Stomach (tissue), 9 donors: ENCODE measurements around the gene TARS2. TPM values are rescaled to one million over a fixed set of nuclear protein-coding genes. Genes with fewer than 3 reads are reported as not detected.

ENCODE experiments used
- DNase-seq, 2 donors: peaks; one replicate each; pipeline versions ENCODE4 v3.0.0 to v3.0.0-alpha.2; 2013 to 2019
- H3K27ac ChIP-seq, 5 donors: fragments of 200-600 bp in 4 of 5; sonication (generic) in 4 of 5; one replicate each; pipeline ENCODE4 v1.5.1; 2013 to 2019; ENCODE audit warnings: mild to moderate bottlenecking in 1 of 5, moderate library complexity in 1 of 5
- H3K27me3 ChIP-seq, 3 donors: fragments of 200-600 bp; sonication (generic); one replicate each; pipeline ENCODE4 v1.5.1; 2017 to 2019; ENCODE audit warnings: mixed run types in 1 of 3
- H3K36me3 ChIP-seq, 4 donors: fragments of 200-600 bp; sonication (generic); 1 replicate in 3 of 4; 2 replicates in 1 of 4; pipeline ENCODE4 v1.5.1; 2016 to 2019
- H3K4me1 ChIP-seq, 4 donors: fragments of 200-600 bp; sonication (generic); one replicate each; pipeline ENCODE4 v1.5.1; 2016 to 2019
- H3K4me3 ChIP-seq, 4 donors: fragments of 200-600 bp; sonication (generic) in 3 of 4; one replicate each; pipeline ENCODE4 v1.5.1; 2016 to 2019; ENCODE audit warnings: mild to moderate bottlenecking in 1 of 4
- H3K9me3 ChIP-seq, 4 donors: fragments of 200-600 bp; sonication (generic); one replicate each; pipeline ENCODE4 v1.5.1; 2016 to 2019
- EP300 ChIP-seq: sonication (generic); formaldehyde crosslinking; IDR thresholded peaks from one replicate; pipeline ENCODE4 v1.6.1; 2017; ENCODE audit warnings: antibody characterized with exemption
- POLR2A ChIP-seq, 4 donors: fragments of 450-650 bp; IDR thresholded peaks; one replicate each; pipeline ENCODE4 v1.6.1; 2016; ENCODE audit warnings: antibody characterized with exemption in 4 of 4, control low read depth in 2 of 4, mild to moderate bottlenecking in 1 of 4, moderate library complexity in 1 of 4
- POLR2AphosphoS5 ChIP-seq, 3 donors: sonication (generic); formaldehyde crosslinking; IDR thresholded peaks; one replicate each; pipeline ENCODE4 v1.6.1; 2016; ENCODE audit warnings: antibody characterized with exemption in 3 of 3
- WGBS, 5 donors: extraction: QIAGEN DNeasy Blood & Tissue Kit in 3 of 5; methylation state at CpG; one replicate each; pipeline versions ENCODE4 v1.1.5 to v1.1.7; 2013 to 2018; 5-methylcytosine and 5-hydroxymethylcytosine counted together
- intact Hi-C: fragments of 100-400 bp; cut with DNase I; formaldehyde crosslinking; loops from one replicate; pipeline ENCODE4 v1.15.1; 2023; ENCODE audit warnings: low total_unique reads
- polyA plus RNA-seq, 3 donors: library from polyadenylated mRNA; stranded (reverse); fragments of 200-250 nt; gene quantifications; one replicate each; pipeline ENCODE4 v1.2.3, GENCODE V29; 2013
- total RNA-seq, 5 donors: library from RNA; depleted of rRNA; stranded (reverse); fragments of >200 nt; gene quantifications; one replicate each; pipeline versions ENCODE4 v1.1.0 to v1.2.3, GENCODE V29; 2014 to 2016
- TF ChIP-seq, protein P1 (sequence below), 7 experiments: fragments of 450-650 bp in 4 of 7; fragments of 200-600 bp in 3 of 7; sonication (generic) in 3 of 7; IDR thresholded peaks; one replicate each; pipeline ENCODE4 v1.5.1; 2016 to 2019; ENCODE audit warnings: antibody characterized with exemption in 7 of 7, control low read depth in 2 of 7, mild to moderate bottlenecking in 1 of 7
- donor health status: healthy with polysubstance abuse.
- donor health status: Bipolar disorder and iron deficiency.
- donor health status: healthy.

TARS2 gene
- total and polyA plus RNA-seq, 8 donors: 3.5 to 46.2 (median 11.0) TPM

DNA sequence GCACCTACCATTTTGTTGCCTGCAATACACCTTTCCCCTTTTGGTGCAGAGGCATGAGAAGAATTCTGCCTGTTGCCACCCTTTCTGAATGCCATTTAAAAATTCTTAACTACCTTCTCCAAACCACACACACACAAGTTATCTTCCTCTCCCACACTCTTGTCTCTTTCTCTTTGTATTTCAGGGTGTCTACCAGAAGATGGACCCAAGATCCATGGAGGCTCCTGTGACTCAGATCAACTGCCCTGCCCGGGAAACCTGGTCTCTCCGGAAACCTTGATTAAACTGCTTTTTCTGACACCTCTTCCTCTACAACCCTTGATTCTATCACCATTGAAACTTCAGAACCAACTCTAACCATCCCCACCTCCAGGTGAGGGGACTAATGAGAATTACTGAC is 2.4 kb upstream of the TARS2 start:
- no peak for DNase-seq
- H3K27me3 ChIP-seq: no peaks in the 10 kb centered on the region
- H3K36me3 ChIP-seq: peaks cover 0 to 12% (median 10%) of the 10 kb centered on the region in 4 donors
- intact Hi-C loops: no loop called here
- 11 to 25% (median 14%) methylated on average over 2 of the region's 2 CpGs for WGBS, 5 donors
- no peak overlapping the region for H3K27ac ChIP-seq
- H3K9me3 ChIP-seq: no peaks in the 10 kb centered on the region
- H3K4me1 ChIP-seq: peaks cover 6 to 19% (median 14%) of the 10 kb centered on the region in 4 donors
- TF ChIP-seq, protein P1, sequence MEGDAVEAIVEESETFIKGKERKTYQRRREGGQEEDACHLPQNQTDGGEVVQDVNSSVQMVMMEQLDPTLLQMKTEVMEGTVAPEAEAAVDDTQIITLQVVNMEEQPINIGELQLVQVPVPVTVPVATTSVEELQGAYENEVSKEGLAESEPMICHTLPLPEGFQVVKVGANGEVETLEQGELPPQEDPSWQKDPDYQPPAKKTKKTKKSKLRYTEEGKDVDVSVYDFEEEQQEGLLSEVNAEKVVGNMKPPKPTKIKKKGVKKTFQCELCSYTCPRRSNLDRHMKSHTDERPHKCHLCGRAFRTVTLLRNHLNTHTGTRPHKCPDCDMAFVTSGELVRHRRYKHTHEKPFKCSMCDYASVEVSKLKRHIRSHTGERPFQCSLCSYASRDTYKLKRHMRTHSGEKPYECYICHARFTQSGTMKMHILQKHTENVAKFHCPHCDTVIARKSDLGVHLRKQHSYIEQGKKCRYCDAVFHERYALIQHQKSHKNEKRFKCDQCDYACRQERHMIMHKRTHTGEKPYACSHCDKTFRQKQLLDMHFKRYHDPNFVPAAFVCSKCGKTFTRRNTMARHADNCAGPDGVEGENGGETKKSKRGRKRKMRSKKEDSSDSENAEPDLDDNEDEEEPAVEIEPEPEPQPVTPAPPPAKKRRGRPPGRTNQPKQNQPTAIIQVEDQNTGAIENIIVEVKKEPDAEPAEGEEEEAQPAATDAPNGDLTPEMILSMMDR (IDR thresholded peaks at IDR 0.05): no peak
- TF ChIP-seq EP300 (no peak), POLR2A (IDR thresholded peaks at IDR 0.05) (no peak), POLR2AphosphoS5 (IDR thresholded peaks at IDR 0.05) (no peak)
- H3K4me3 ChIP-seq: no peak overlapping the region

GRCh38 chr1:150487763-150488115 is 520 bp downstream of the TARS2 start:
- H3K4me1 ChIP-seq: peaks cover 6 to 19% (median 14%) of the 10 kb centered on the region in 4 donors
- intact Hi-C loops: no loop called here
- peaks cover 15 to 41% (median 39%) of the 10 kb centered on the region in 4 donors for H3K36me3 ChIP-seq
- TF ChIP-seq EP300 (no peak), POLR2A (IDR thresholded peaks at IDR 0.05) (no peak), POLR2AphosphoS5 (IDR thresholded peaks at IDR 0.05) (no peak)
- TF ChIP-seq, protein P1 (IDR thresholded peaks at IDR 0.05): no peak
- peak overlapping the region in 4 of 5 donors; percentile 70 to 88 (median 82) for H3K27ac ChIP-seq
- no peak for DNase-seq
- no peaks in the 10 kb centered on the region for H3K27me3 ChIP-seq
- peak overlapping the region; percentile 64 to 92 (median 77) for H3K4me3 ChIP-seq
- WGBS, 5 donors: 1 to 6% (median 1%) methylated on average over 7 of the region's 7 CpGs
- no peaks in the 10 kb centered on the region for H3K9me3 ChIP-seq

DNA sequence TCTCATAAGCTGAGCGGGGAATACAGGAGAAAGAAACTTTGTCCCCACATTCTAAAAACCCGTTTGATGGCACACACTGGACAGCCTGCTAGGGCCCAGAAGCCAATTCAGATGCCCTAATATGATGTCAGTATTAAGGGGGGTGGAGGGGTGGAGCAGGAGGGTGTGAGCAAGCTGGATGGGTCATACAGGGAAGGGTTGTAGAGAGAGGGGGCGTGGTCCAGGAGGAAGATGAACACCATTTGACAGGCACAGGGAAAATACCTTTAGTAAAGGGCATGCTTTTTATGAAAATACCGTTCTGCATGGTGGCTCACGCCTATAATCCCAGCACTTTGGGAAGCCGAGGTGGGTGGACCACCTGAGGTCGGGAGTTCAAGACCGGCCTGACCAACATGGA is 6.0 kb downstream of the TARS2 start:
- Histone ChIP-seq H3K9me3 (no peaks in the 10 kb centered on the region), H3K27ac (no peak overlapping the region), H3K4me3 (no peak overlapping the region), H3K36me3 (peaks cover 33 to 95% (median 90%) of the 10 kb centered on the region in 4 donors), H3K27me3 (no peaks in the 10 kb centered on the region), H3K4me1 (peaks cover under 1 to 10% (median 6%) of the 10 kb centered on the region in 4 donors)
- 93 to 99% (median 98%) methylated on average over 8 of the region's 8 CpGs for WGBS, 5 donors
- TF ChIP-seq POLR2A (IDR thresholded peaks at IDR 0.05) (no peak), EP300 (no peak), POLR2AphosphoS5 (IDR thresholded peaks at IDR 0.05) (no peak)
- TF ChIP-seq, protein P1 (IDR thresholded peaks at IDR 0.05): no peak
- no peak for DNase-seq
- intact Hi-C loops: no loop called here

DNA sequence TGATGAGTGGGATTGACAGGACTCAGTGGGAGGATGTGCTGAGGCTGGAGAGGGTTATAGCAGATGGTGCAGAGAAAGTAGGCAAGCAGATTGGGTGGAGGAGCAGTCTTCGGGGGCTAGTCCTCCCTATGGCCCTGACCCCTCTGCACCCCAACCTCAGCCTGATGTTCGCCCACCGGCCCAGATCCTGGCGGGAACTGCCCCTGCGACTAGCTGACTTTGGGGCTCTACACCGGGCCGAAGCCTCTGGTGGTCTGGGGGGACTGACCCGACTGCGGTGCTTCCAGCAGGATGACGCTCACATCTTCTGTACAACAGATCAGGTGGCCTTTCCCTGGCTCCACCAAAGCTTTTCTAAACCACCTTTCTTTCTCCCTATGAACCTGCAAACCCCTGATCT is 11.1 kb downstream of the TARS2 start:
- no peak overlapping the region for H3K27ac ChIP-seq
- intact Hi-C loops: no loop called here
- H3K36me3 ChIP-seq: peaks cover 26 to 100% (median 92%) of the 10 kb centered on the region in 4 donors
- TF ChIP-seq POLR2A (IDR thresholded peaks at IDR 0.05) (no peak), EP300 (no peak), POLR2AphosphoS5 (IDR thresholded peaks at IDR 0.05) (no peak)
- DNase-seq: no peak
- H3K4me1 ChIP-seq: no peaks in the 10 kb centered on the region
- no peak overlapping the region for H3K4me3 ChIP-seq
- no peaks in the 10 kb centered on the region for H3K9me3 ChIP-seq
- 91 to 97% (median 96%) methylated on average over 10 of the region's 10 CpGs for WGBS, 5 donors
- no peaks in the 10 kb centered on the region for H3K27me3 ChIP-seq

DNA sequence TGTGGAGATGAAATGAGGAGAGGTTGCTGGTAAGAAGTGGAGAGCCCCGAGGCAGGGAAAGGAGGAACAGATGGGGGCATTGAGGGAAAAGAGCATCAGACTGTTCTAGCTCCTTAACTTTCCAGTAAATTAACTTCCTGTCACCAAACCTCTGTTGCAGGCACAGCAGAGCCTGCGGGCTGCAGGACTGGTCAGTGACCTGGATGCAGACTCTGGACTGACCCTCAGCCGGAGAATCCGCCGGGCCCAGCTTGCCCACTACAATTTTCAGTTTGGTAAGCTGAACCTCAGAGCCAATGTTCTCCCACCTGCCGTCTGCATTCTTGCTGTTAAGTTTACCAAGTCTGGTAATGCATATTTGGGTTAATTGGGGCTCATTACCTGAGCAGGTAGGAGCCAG is 18.2 kb downstream of the TARS2 start:
- Histone ChIP-seq H3K9me3 (no peaks in the 10 kb centered on the region), H3K4me1 (peaks cover 0 to 22% (median 9%) of the 10 kb centered on the region in 4 donors), H3K36me3 (peaks cover 26 to 75% (median 67%) of the 10 kb centered on the region in 4 donors), H3K27me3 (no peaks in the 10 kb centered on the region), H3K27ac (no peak overlapping the region), H3K4me3 (no peak overlapping the region)
- intact Hi-C loops: no loop called here
- TF ChIP-seq, protein P1 (IDR thresholded peaks at IDR 0.05): no peak
- TF ChIP-seq POLR2AphosphoS5 (IDR thresholded peaks at IDR 0.05) (no peak), POLR2A (IDR thresholded peaks at IDR 0.05) (no peak), EP300 (no peak)
- WGBS, 5 donors: 85 to 92% (median 89%) methylated on average over 5 to 6 of the region's 6 CpGs
- DNase-seq: no peak
